HepG2 (cell line): ENCODE results near the gene SMIM41. TPM values are rescaled to one million over a fixed set of nuclear protein-coding genes. Genes with fewer than 3 reads are reported as not detected.

Experiments
- ATAC-seq: fragments of 200-7000 bp; cut with Tn5 transposase; 3 replicates; pipeline ENCODE4 v1.9.1; 2020; ENCODE audit warnings: mild to moderate bottlenecking, moderate library complexity
- BruUV-seq: library from RNA; stranded (reverse); fragments of 400-500 nt; replicated peaks from 2 replicates; lab custom pipeline; 2021; lab: Mats Ljungman, UMichigan
- CTCF ChIA-PET: fragments of 300-600 bp; formaldehyde crosslinking; extraction: SDS; loops from one replicate; lab custom pipeline; 2021; ENCODE audit warnings: low total read pairs, inconsistent platforms, low intra/inter-chr PET ratio; lab: Yijun Ruan, JAX
- POLR2A ChIA-PET: fragments of 350-600 bp; sonication (Branson Sonifier 250); formaldehyde crosslinking; loops from one replicate; lab custom pipeline; 2020; ENCODE audit warnings: antibody characterized with exemption, inconsistent platforms; lab: Yijun Ruan, JAX
- DNase-seq: peaks from one replicate; pipeline ENCODE4 v3.0.0-alpha.2; 2015; ENCODE audit warnings: low spot score
- FAIRE-seq: peaks from 3 replicates; lab custom pipeline; 2011; peaks lifted over from hg19 to GRCh38; lab: Jason Lieb, UNC
- H2AFZ ChIP-seq: one replicate; pipeline ENCODE4 v1.6.1; 2011; ENCODE audit warnings: low read length, inconsistent platforms
- H3K27ac ChIP-seq: fragments of 300-600 bp; 3 replicates; pipeline ENCODE4 v1.8.0; 2011; ENCODE audit warnings: mixed run types, mild to moderate bottlenecking, mixed read lengths, low read length, inconsistent platforms; ENCODE audit not compliant: insufficient read depth; ENCODE audit errors: extremely low read length
- H3K27me3 ChIP-seq, 2 experiments: fragments of 200-600 bp in 1 of 2; 2 replicates in 1 of 2; 3 replicates in 1 of 2; pipeline versions ENCODE4 v1.6.0 to v1.8.0; 2011; ENCODE audit warnings: low read length in 2 of 2, mild to moderate bottlenecking in 2 of 2, moderate library complexity in 2 of 2, inconsistent platforms in 1 of 2; ENCODE audit not compliant: insufficient read depth in 2 of 2, control insufficient read depth in 1 of 2
- H3K36me3 ChIP-seq, 2 experiments: fragments of 200-600 bp in 1 of 2; replicated peaks in 1 of 2; 2 replicates in 1 of 2; 3 replicates in 1 of 2; pipeline versions ENCODE4 v1.5.1 to v1.8.0; 2011; ENCODE audit warnings: low read length in 2 of 2, inconsistent platforms in 1 of 2; ENCODE audit not compliant: insufficient read depth in 2 of 2, control insufficient read depth in 1 of 2
- H3K4me1 ChIP-seq: 2 replicates; pipeline ENCODE4 v1.5.1; 2012; ENCODE audit warnings: low read length, inconsistent platforms; ENCODE audit not compliant: insufficient read depth
- H3K4me2 ChIP-seq: 2 replicates; pipeline ENCODE4 v1.6.0; 2011; ENCODE audit warnings: low read depth, low read length, inconsistent platforms
- H3K4me3 ChIP-seq, 3 experiments: fragments of 200-600 bp in 1 of 3; sonication (generic), shearing (Covaris generic) in 1 of 3; replicated peaks in 1 of 3; 2 replicates each; pipeline ENCODE4 v1.5.1; 2011 to 2016; ENCODE audit warnings: low read length in 3 of 3, inconsistent platforms in 2 of 3, low read depth in 2 of 3, mild to moderate bottlenecking in 2 of 3, control low read depth in 1 of 3, mixed read lengths in 1 of 3; ENCODE audit not compliant: insufficient read depth in 1 of 3
- H3K79me2 ChIP-seq: one replicate; pipeline ENCODE4 v1.6.1; 2011; ENCODE audit warnings: low read length, inconsistent platforms; ENCODE audit not compliant: insufficient read depth
- H3K9ac ChIP-seq: 2 replicates; pipeline ENCODE4 v1.6.0; 2011; ENCODE audit warnings: mild to moderate bottlenecking, low read depth, low read length, inconsistent platforms; ENCODE audit not compliant: insufficient read depth
- H3K9me3 ChIP-seq: 2 replicates; pipeline ENCODE4 v1.5.1; 2012; ENCODE audit warnings: mild to moderate bottlenecking, low read length
- H4K20me1 ChIP-seq: 2 replicates; pipeline ENCODE4 v1.6.0; 2011; ENCODE audit warnings: inconsistent platforms, mild to moderate bottlenecking, low read length, moderate library complexity; ENCODE audit not compliant: insufficient read depth
- ATM ChIP-seq: fragments of 450-650 bp; IDR thresholded peaks from 2 replicates; pipeline ENCODE4 v1.7.1; 2017; ENCODE audit warnings: mild to moderate bottlenecking, borderline replicate concordance
- CBX1 ChIP-seq: IDR thresholded peaks from one replicate; pipeline ENCODE4 v1.6.1; 2016; ENCODE audit warnings: antibody characterized with exemption, low read depth
- DMAP1 ChIP-seq: IDR thresholded peaks from 2 replicates; pipeline ENCODE4 v1.6.1; 2016
- PLRG1 ChIP-seq: fragments of 450-650 bp; conservative IDR thresholded peaks from 2 replicates; pipeline ENCODE4 v1.6.1; 2016
- ZBTB21 ChIP-seq: sonication (generic); formaldehyde crosslinking; IDR thresholded peaks from 2 replicates; pipeline ENCODE4 v1.4.0; 2020; ENCODE audit warnings: missing genetic modification reagents
- ZNF136 ChIP-seq: sonication (generic); formaldehyde crosslinking; IDR thresholded peaks from 2 replicates; pipeline ENCODE4 v1.8.1; 2022; ENCODE audit warnings: low read depth, mild to moderate bottlenecking, moderate library complexity, missing genetic modification reagents
- ZNF563 ChIP-seq: sonication (generic); formaldehyde crosslinking; IDR thresholded peaks from 2 replicates; pipeline ENCODE4 v1.8.0; 2022; ENCODE audit warnings: mild to moderate bottlenecking, moderate library complexity, missing genetic modification reagents
- ZNF766 ChIP-seq: sonication (generic); formaldehyde crosslinking; IDR thresholded peaks from 2 replicates; pipeline ENCODE4 v1.5.0; 2020; ENCODE audit warnings: missing genetic modification reagents, borderline replicate concordance
- ZNF792 ChIP-seq: IDR thresholded peaks from 2 replicates; pipeline ENCODE4 v1.6.1; 2016
- WGBS: methylation state at CpG from one replicate; pipeline ENCODE4 v1.1.6; 2017; ENCODE audit warnings: low lambda C conversion rate; 5-methylcytosine and 5-hydroxymethylcytosine counted together
- in situ Hi-C: cut with HindIII; loops from 2 replicates; pipeline ENCODE4 v1.10.0; 2017; ENCODE audit warnings: low pct_unique_long_range_greater_than_20kb; ENCODE audit not compliant: extremely low pct_ligation_motif_present
- intact Hi-C: fragments of 100-400 bp; cut with micrococcal nuclease; formaldehyde crosslinking; loops from one replicate; pipeline ENCODE4 v1.10.0; 2022; ENCODE audit not compliant: unreplicated experiment
- polyA plus RNA-seq, 8 experiments: library from polyadenylated mRNA; depleted of rRNA in 3 of 8; stranded (reverse) in 7 of 8; unstranded in 1 of 8; fragments of >200 nt; fragmentation: Illumina TruSeq in 4 of 8; extraction: Trizol in 4 of 8; gene quantifications; 2 replicates each; pipeline versions ENCODE4 v1.2.1 to v1.2.3, GENCODE V29; 2011 to 2016; ENCODE audit warnings: low read depth in 4 of 8, missing spikeins in 1 of 8, mixed read lengths in 1 of 8; ENCODE audit not compliant: insufficient read depth in 1 of 8
- total RNA-seq, 5 experiments: library from RNA; depleted of rRNA; stranded (reverse); fragments of >200 nt; fragmentation: Illumina TruSeq; extraction: Trizol; gene quantifications; 2 replicates each; pipeline ENCODE4 v1.2.3, GENCODE V29; 2016; ENCODE audit warnings: low read depth in 1 of 5
- TF ChIP-seq, protein P1 (sequence below): sonication (generic); formaldehyde crosslinking; IDR thresholded peaks from one replicate; pipeline ENCODE4 v1.5.1; 2020; ENCODE audit warnings: mild to moderate bottlenecking, missing genetic modification reagents; ENCODE audit errors: not compliant biosample characterization
- TF ChIP-seq, protein P2 (sequence below): sonication (generic); formaldehyde crosslinking; IDR thresholded peaks from 2 replicates; pipeline ENCODE4 v1.8.0; 2022; ENCODE audit warnings: mild to moderate bottlenecking, missing genetic modification reagents
- TF ChIP-seq, protein P3 (sequence below): sonication (generic); formaldehyde crosslinking; IDR thresholded peaks from 2 replicates; pipeline ENCODE4 v1.4.0; 2020; ENCODE audit warnings: missing genetic modification reagents, borderline replicate concordance

The SMIM41 gene
- total and polyA plus RNA-seq, 2 of the 13 experiments (the other 11 are each of a cell fraction or from before 2014, with no cell fraction given), result not detected

DNA sequence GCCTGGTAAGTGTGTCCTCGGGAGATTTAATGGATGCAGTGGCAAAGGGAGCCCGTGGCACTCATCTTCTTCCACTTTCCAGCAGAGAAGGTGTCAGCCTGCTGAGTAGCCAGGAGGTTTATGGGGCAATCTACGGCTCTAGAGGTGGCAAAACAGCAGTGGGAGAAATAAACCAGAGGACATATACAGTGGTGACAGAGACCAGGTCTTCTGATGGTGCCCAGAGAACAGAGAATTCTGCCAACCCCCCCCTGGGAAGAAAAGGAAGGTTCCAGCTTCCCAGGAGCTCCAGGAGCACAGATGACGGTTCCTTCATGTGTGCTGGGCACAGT is 43.0 kb downstream of the SMIM41 start:
- peaks cover 4 to 31% of the 10 kb centered on the region in 2 experiments; a peak in 3 of 5 replicates for H3K27me3 ChIP-seq
- peak overlapping the region in 1 of 3 experiments; percentile 7; a peak in 1 of 6 replicates for H3K4me3 ChIP-seq
- DNase-seq (no peak), ATAC-seq (no peak), FAIRE-seq (no peak)
- no peaks in the 10 kb centered on the region for H4K20me1 ChIP-seq
- H3K9me3 ChIP-seq, result no peaks in the 10 kb centered on the region
- ChIA-PET POLR2A (interaction anchor here (1.4 kb wide), 1 partner anchor 90 kb away, joined by 3 read pairs; no protein-coding TSS in a partner anchor), CTCF (interaction anchor here (1.0 to 5.2 kb wide), 2 partner anchors 39 to 96 kb away, joined by 3 to 41 read pairs; no protein-coding TSS in a partner anchor)
- no peak overlapping the region for H2AFZ ChIP-seq
- BruUV-seq, result no TSS peak
- H3K36me3 ChIP-seq, result no peaks in the 10 kb centered on the region
- H3K79me2 ChIP-seq, result no peaks in the 10 kb centered on the region
- in situ Hi-C loops, result loop anchor here (5.0 kb wide), 1 partner anchor 95 kb away; no protein-coding TSS in a partner anchor
- intact Hi-C loops, result loop anchor here (1.0 kb wide), 1 partner anchor 97 kb away; no protein-coding TSS in a partner anchor
- H3K9ac ChIP-seq, result no peak overlapping the region
- peaks cover 66% of the 10 kb centered on the region for H3K4me1 ChIP-seq
- H3K27ac ChIP-seq, result no peak overlapping the region
- peak overlapping the region; percentile 29; the same call in 1 of the 2 replicates for H3K4me2 ChIP-seq
- 13% methylated on average over 3 of the region's 4 CpGs for WGBS
- TF ChIP-seq, protein P1, sequence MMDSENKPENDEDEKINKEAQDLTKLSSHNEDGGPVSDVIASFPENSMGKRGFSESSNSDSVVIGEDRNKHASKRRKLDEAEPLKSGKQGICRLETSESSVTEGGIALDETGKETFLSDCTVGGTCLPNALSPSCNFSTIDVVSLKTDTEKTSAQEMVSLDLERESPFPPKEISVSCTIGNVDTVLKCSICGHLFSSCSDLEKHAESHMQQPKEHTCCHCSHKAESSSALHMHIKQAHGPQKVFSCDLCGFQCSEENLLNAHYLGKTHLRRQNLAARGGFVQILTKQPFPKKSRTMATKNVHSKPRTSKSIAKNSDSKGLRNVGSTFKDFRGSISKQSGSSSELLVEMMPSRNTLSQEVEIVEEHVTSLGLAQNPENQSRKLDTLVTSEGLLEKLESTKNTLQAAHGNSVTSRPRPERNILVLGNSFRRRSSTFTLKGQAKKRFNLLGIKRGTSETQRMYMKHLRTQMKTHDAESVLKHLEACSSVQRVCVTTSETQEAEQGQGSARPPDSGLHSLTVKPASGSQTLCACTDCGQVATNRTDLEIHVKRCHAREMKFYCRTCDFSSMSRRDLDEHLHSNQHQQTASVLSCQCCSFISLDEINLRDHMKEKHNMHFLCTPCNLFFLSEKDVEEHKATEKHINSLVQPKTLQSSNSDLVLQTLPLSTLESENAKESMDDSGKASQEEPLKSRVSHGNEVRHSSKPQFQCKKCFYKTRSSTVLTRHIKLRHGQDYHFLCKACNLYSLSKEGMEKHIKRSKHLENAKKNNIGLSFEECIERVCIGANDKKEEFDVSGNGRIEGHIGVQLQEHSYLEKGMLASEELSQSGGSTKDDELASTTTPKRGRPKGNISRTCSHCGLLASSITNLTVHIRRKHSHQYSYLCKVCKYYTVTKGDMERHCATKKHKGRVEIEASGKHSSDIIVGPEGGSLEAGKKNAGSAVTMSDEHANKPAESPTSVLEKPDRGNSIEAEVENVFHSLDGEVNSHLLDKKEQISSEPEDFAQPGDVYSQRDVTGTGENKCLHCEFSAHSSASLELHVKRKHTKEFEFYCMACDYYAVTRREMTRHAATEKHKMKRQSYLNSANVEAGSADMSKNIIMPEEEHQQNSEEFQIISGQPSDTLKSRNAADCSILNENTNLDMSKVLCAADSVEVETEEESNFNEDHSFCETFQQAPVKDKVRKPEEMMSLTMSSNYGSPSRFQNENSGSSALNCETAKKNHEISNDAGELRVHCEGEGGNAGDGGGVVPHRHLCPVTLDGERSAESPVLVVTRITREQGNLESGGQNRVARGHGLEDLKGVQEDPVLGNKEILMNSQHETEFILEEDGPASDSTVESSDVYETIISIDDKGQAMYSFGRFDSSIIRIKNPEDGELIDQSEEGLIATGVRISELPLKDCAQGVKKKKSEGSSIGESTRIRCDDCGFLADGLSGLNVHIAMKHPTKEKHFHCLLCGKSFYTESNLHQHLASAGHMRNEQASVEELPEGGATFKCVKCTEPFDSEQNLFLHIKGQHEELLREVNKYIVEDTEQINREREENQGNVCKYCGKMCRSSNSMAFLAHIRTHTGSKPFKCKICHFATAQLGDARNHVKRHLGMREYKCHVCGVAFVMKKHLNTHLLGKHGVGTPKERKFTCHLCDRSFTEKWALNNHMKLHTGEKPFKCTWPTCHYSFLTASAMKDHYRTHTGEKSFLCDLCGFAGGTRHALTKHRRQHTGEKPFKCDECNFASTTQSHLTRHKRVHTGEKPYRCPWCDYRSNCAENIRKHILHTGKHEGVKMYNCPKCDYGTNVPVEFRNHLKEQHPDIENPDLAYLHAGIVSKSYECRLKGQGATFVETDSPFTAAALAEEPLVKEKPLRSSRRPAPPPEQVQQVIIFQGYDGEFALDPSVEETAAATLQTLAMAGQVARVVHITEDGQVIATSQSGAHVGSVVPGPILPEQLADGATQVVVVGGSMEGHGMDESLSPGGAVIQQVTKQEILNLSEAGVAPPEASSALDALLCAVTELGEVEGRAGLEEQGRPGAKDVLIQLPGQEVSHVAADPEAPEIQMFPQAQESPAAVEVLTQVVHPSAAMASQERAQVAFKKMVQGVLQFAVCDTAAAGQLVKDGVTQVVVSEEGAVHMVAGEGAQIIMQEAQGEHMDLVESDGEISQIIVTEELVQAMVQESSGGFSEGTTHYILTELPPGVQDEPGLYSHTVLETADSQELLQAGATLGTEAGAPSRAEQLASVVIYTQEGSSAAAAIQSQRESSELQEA (CRISPR knock-in tag), result no peak
- TF ChIP-seq, protein P2, sequence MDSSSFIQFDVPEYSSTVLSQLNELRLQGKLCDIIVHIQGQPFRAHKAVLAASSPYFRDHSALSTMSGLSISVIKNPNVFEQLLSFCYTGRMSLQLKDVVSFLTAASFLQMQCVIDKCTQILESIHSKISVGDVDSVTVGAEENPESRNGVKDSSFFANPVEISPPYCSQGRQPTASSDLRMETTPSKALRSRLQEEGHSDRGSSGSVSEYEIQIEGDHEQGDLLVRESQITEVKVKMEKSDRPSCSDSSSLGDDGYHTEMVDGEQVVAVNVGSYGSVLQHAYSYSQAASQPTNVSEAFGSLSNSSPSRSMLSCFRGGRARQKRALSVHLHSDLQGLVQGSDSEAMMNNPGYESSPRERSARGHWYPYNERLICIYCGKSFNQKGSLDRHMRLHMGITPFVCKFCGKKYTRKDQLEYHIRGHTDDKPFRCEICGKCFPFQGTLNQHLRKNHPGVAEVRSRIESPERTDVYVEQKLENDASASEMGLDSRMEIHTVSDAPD (CRISPR knock-in tag), result no peak
- TF ChIP-seq, protein P3, sequence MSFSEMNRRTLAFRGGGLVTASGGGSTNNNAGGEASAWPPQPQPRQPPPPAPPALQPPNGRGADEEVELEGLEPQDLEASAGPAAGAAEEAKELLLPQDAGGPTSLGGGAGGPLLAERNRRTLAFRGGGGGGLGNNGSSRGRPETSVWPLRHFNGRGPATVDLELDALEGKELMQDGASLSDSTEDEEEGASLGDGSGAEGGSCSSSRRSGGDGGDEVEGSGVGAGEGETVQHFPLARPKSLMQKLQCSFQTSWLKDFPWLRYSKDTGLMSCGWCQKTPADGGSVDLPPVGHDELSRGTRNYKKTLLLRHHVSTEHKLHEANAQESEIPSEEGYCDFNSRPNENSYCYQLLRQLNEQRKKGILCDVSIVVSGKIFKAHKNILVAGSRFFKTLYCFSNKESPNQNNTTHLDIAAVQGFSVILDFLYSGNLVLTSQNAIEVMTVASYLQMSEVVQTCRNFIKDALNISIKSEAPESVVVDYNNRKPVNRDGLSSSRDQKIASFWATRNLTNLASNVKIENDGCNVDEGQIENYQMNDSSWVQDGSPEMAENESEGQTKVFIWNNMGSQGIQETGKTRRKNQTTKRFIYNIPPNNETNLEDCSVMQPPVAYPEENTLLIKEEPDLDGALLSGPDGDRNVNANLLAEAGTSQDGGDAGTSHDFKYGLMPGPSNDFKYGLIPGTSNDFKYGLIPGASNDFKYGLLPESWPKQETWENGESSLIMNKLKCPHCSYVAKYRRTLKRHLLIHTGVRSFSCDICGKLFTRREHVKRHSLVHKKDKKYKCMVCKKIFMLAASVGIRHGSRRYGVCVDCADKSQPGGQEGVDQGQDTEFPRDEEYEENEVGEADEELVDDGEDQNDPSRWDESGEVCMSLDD (CRISPR knock-in tag), result no peak
- TF ChIP-seq ZNF766 (no peak), ZNF136 (CRISPR knock-in tag) (no peak), ZBTB21 (CRISPR knock-in tag) (no peak), DMAP1 (no peak), PLRG1 (no peak), ATM (no peak), ZNF792 (CRISPR knock-in tag) (no peak), CBX1 (no peak), ZNF563 (CRISPR knock-in tag) (no peak)
